GM12801 (cell line): Measurements from ENCODE around the gene ZDHHC16.

Source experiments
- CTCF ChIP-seq: IDR thresholded peaks from one replicate; pipeline ENCODE4 v1.5.1; 2011; ENCODE audit warnings: control low read depth; ENCODE audit not compliant: insufficient read length; ENCODE audit errors: extremely low read depth

Gene ZDHHC16

DNA sequence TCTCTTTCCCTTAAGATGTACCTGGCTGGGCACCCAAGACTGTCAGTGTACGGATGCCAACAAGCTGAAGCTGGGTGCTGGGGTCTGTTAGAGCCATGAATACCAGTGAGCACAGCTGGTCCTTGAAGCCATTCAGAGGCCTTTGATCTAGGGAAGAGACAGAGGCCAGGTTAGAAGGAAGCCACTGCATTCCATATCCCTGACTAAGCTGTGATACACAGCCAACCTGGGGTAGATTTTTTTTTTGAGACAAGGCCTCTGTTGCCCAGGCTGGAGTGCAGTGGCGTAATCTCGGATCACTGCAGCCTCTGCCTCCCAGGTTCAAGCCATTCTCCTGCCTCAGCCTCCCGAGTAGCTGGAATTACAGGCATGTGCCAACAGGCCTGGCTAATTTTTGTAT, 20.8 kb downstream of the ZDHHC16 start:
- TF ChIP-seq CTCF = no peak

DNA sequence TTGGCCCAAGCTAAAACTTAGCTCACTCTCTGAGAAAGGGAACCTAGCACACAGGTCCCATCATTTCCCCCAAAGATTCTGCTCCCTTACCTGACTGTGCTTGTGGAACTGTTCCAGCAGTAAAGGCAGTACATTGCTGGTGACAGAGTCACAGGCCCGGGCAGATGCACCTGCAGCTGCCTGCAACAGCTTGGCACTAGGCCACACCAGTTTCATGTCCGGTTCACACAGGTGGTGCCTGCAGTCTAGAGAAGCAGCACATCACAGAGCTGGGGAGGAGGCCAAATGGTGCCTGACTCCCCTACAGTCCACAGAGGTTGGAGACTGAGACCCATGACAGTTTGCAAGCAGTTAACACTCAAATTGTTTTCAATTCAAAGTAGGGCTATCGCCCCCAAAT, 22.2 kb downstream of the ZDHHC16 start:
- no peak for TF ChIP-seq CTCF

GRCh38 chr10:97474918-97475317, 28.9 kb downstream of the ZDHHC16 start:
- TF ChIP-seq CTCF = no peak

DNA sequence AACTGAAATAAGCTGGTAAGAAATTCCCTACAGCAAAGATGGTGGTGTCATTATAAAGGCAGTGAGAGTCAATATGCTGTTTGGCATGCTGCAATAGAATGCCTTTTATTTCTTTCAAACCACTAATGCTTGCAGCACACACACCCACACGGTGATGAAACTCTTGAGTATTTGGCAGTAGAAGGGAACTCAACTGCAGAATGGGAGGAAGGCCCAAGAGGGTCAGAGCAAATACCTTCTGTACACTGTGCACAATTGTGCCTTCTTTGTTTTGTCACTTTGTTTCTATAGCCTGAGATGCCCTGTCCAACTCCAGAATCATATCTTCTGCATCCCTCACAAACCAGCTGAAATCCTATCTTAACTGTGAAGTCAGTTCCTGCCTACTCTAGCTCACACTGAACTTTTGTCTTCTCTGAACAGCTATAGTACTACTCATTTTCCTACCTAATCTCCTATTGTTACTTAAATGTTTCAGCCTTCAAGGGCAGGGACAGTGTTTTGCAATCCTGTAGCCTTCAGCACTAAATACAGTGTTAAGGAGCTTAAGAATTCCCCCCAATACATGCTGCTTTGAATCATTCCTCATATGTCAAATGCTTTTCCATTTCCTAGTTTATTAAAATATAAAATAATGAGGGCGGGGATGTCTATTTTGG, 30.1 kb downstream of the ZDHHC16 start:
- TF ChIP-seq CTCF = no peak

DNA sequence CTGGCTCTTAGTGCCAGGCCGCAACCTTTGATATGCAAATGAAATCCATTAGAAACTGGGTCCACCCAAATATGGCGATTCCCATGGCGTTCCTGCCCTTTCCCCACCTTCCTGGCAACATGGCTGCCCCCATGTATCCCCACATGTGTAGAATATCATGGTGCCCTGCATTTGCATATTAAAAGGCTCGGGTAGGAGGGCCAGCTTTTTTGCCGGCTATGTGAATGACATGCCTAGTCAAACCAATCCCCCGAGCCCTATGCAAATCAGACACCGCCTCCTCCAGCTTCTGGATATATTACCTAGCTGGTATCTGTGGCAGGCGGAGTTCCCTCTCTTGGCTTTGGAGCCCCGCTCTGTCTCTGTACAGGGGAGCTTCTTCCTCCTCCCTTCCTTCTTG, 34.0 kb downstream of the ZDHHC16 start:
- no peak for TF ChIP-seq CTCF

DNA sequence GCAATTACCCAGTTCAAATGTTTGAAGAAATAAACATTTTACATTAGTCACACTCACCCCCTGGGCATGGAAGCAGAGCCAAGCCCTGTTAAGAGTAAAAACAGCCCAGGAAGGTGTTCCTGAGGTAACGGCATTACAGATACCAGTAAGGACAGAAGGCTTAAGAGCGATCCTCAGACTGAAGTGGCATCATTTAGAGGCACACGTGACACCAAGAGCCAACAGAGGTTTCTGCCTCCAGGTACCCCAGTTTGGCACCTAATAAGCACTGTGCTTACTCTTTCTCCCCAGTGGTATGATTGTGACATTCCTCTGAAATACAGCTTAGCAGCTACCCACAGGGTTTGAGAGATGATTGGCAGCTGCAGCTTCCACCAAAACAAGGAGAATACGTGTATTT, 35.1 kb downstream of the ZDHHC16 start:
- TF ChIP-seq CTCF = no peak

- no peak for TF ChIP-seq CTCF
Measured at GRCh38 chr10:97482381-97482780, 36.4 kb downstream of the ZDHHC16 start.
